K562 (cell line): ENCODE results near the gene GGA2. TPM values are rescaled to one million over a fixed set of nuclear protein-coding genes. Genes with fewer than 3 reads are reported as not detected.

Source experiments
- BACH1 ChIP-seq: fragments of 200-800 bp; sonication (Bioruptor generic); IDR thresholded peaks from 2 replicates; pipeline ENCODE4 v1.6.1; 2016; ENCODE audit warnings: missing genetic modification characterization, missing compliant biosample characterization
- CEBPZ ChIP-seq: fragments of 150-350 bp; IDR thresholded peaks from 2 replicates; pipeline ENCODE4 v1.6.1; 2014; ENCODE audit warnings: low read depth, mild to moderate bottlenecking, low read length, borderline replicate concordance
- ETV5 ChIP-seq: sonication (generic); formaldehyde crosslinking; IDR thresholded peaks from 2 replicates; pipeline ENCODE4 v1.4.0; 2020; ENCODE audit warnings: low read depth, mild to moderate bottlenecking, missing genetic modification reagents
- HNRNPH1 ChIP-seq: fragments of 200-400 bp; formaldehyde crosslinking; optimal IDR thresholded peaks from 2 replicates; pipeline ENCODE3; 2017; ENCODE audit warnings: low read depth, mild to moderate bottlenecking, low read length, moderate library complexity
- JUN ChIP-seq, 2 experiments: sonication (generic) in 1 of 2; formaldehyde crosslinking in 1 of 2; IDR thresholded peaks; 2 replicates each; pipeline versions ENCODE4 v1.6.1 to v1.8.0; 2012 to 2022; ENCODE audit warnings: borderline replicate concordance in 2 of 2, mild to moderate bottlenecking in 2 of 2, improper control_type of control experiment in 1 of 2, low read depth in 1 of 2, low read length in 1 of 2, missing genetic modification reagents in 1 of 2
- JUNB ChIP-seq: fragments of 450-650 bp; formaldehyde crosslinking; conservative IDR thresholded peaks from 2 replicates; pipeline ENCODE4 v1.4.0; 2020; ENCODE audit warnings: mild to moderate bottlenecking
- MEF2D ChIP-seq: conservative IDR thresholded peaks from 2 replicates; pipeline ENCODE4 v1.6.1; 2016; ENCODE audit warnings: low read depth, missing genetic modification characterization, missing compliant biosample characterization
- MLX ChIP-seq, 2 experiments: fragments of 450-650 bp in 1 of 2; sonication (generic) in 1 of 2; formaldehyde crosslinking; conservative IDR thresholded peaks; 2 replicates each; pipeline versions ENCODE4 v1.4.0 to v1.8.1; 2020 to 2022; ENCODE audit warnings: mild to moderate bottlenecking in 1 of 2, missing genetic modification reagents in 1 of 2
- NFYB ChIP-seq: IDR thresholded peaks from 2 replicates; pipeline ENCODE4 v1.6.1; 2011; ENCODE audit warnings: mild to moderate bottlenecking, moderate library complexity; ENCODE audit not compliant: insufficient read length; ENCODE audit errors: extremely low read depth
- SRSF9 ChIP-seq: fragments of 200-400 bp; formaldehyde crosslinking; IDR thresholded peaks from 2 replicates; pipeline ENCODE4 v1.6.1; 2017; ENCODE audit warnings: low read depth, low read length, borderline replicate concordance
- STAT5B ChIP-seq: fragments of 250-450 bp; sonication (Bioruptor Pico); IDR thresholded peaks from 2 replicates; pipeline ENCODE4 v1.8.0; 2021; ENCODE audit warnings: mild to moderate bottlenecking, inconsistent platforms
- TAL1 ChIP-seq: fragments of 450-650 bp; IDR thresholded peaks from 2 replicates; pipeline ENCODE4 v1.6.1; 2016; ENCODE audit warnings: mild to moderate bottlenecking
- TCF15 ChIP-seq: fragments of 250-450 bp; sonication (Bioruptor Pico); IDR thresholded peaks from 2 replicates; pipeline ENCODE4 v1.8.0; 2022; ENCODE audit warnings: moderate library complexity, mild to moderate bottlenecking, inconsistent platforms
- TGIF2 ChIP-seq: sonication (generic); formaldehyde crosslinking; IDR thresholded peaks from 2 replicates; pipeline ENCODE4 v1.8.1; 2022; ENCODE audit warnings: mild to moderate bottlenecking, missing genetic modification reagents, moderate library complexity
- XRCC3 ChIP-seq: fragments of 450-650 bp; IDR thresholded peaks from 2 replicates; pipeline ENCODE4 v1.6.1; 2017; ENCODE audit warnings: mild to moderate bottlenecking, moderate library complexity
- ZBTB17 ChIP-seq: fragments of 450-650 bp; formaldehyde crosslinking; IDR thresholded peaks from 2 replicates; pipeline ENCODE4 v1.4.0; 2020; ENCODE audit warnings: mild to moderate bottlenecking
- ZNF165 ChIP-seq: fragments of 250-450 bp; sonication (Bioruptor Pico); IDR thresholded peaks from 2 replicates; pipeline ENCODE4 v1.4.0; 2020; ENCODE audit warnings: borderline replicate concordance
- ZNF431 ChIP-seq: sonication (generic); formaldehyde crosslinking; IDR thresholded peaks from 2 replicates; pipeline ENCODE4 v1.8.0; 2022; ENCODE audit warnings: mild to moderate bottlenecking, missing genetic modification reagents
- ZNF444 ChIP-seq: fragments of 250-450 bp; sonication (Bioruptor Pico); IDR thresholded peaks from 2 replicates; pipeline ENCODE4 v1.4.0; 2020; ENCODE audit warnings: mild to moderate bottlenecking, moderate library complexity
- ZNF445 ChIP-seq: fragments of 250-450 bp; sonication (Bioruptor Pico); IDR thresholded peaks from 2 replicates; pipeline ENCODE4 v1.4.0; 2020; ENCODE audit warnings: low read depth, mild to moderate bottlenecking, moderate library complexity
- ZNF764 ChIP-seq: fragments of 250-450 bp; sonication (Bioruptor Pico); IDR thresholded peaks from 2 replicates; pipeline ENCODE4 v1.4.0; 2020; ENCODE audit warnings: low read depth, mild to moderate bottlenecking, moderate library complexity
- ZNF778 ChIP-seq: fragments of 450-650 bp; formaldehyde crosslinking; IDR thresholded peaks from 2 replicates; pipeline ENCODE4 v1.4.0; 2020; ENCODE audit warnings: mild to moderate bottlenecking, moderate library complexity
- polyA plus RNA-seq, 8 experiments: library from polyadenylated mRNA; depleted of rRNA in 4 of 8; stranded (reverse) in 5 of 8; unstranded in 3 of 8; fragments of >200 nt; fragmentation: Nextera tagmentation in 2 of 8; fragmentation: Illumina TruSeq in 1 of 8; extraction: Ambion mirVana in 2 of 8; extraction: Trizol in 1 of 8; gene quantifications; 2 replicates each; pipeline versions ENCODE4 v1.2.1 to v1.2.3, GENCODE V29; 2011 to 2014; ENCODE audit warnings: inconsistent platforms in 1 of 8, missing spikeins in 1 of 8
- total RNA-seq, 7 experiments: library from RNA; depleted of rRNA in 6 of 7; stranded (reverse); fragments of >200 nt in 6 of 7; fragmentation: Illumina TruSeq in 2 of 7; extraction: Trizol in 2 of 7; gene quantifications; 2 replicates each; pipeline versions ENCODE4 v1.2.1 to v1.2.3, GENCODE V29; 2011 to 2021; ENCODE audit warnings: low replicate concordance in 1 of 7

Gene GGA2
- total and polyA plus RNA-seq, 9 of the 15 experiments (the other 6 are each of a cell fraction or from before 2014, with no cell fraction given) = 11.9 to 133 (median 66.3) TPM

- TF ChIP-seq CEBPZ = no peak
- no peak for TF ChIP-seq MEF2D
- TF ChIP-seq NFYB = no peak
- TF ChIP-seq XRCC3 = no peak
- TF ChIP-seq ZNF431 (CRISPR knock-in tag) = 0 out of 2 replicates have a peak, but pooled peaks have one; percentile 80
- TF ChIP-seq ZBTB17 = no peak
- no peak for TF ChIP-seq STAT5B (CRISPR knock-in tag)
- TF ChIP-seq ZNF444 (CRISPR knock-in tag) = no peak
- no peak for TF ChIP-seq ZNF764
- no peak for TF ChIP-seq ZNF165
- TF ChIP-seq SRSF9 = no peak
- no peak for TF ChIP-seq HNRNPH1
- no peak for TF ChIP-seq JUNB
- TF ChIP-seq ETV5 = no peak
- TF ChIP-seq JUN (IDR thresholded peaks at IDR 0.05; ENCODE audit: borderline replicate concordance, low read depth, low read length) = no peak
- TF ChIP-seq JUN (CRISPR knock-in tag; IDR thresholded peaks at IDR 0.05; ENCODE audit: borderline replicate concordance) = 0 out of 2 replicates have a peak, but pooled peaks have one; percentile 51
- no peak for TF ChIP-seq ZNF445 (CRISPR knock-in tag)
- no peak for TF ChIP-seq ZNF778 (CRISPR knock-in tag)
- TF ChIP-seq TCF15 (CRISPR knock-in tag) = no peak
- TF ChIP-seq MLX (CRISPR knock-in tag; conservative IDR thresholded peaks at IDR 0.05) = 0 out of 4 replicates have a peak, but pooled peaks of 1 of the 2 experiments have one; percentile 82
- TF ChIP-seq TAL1 = no peak
- no peak for TF ChIP-seq BACH1 (tag)
- TF ChIP-seq TGIF2 (CRISPR knock-in tag) = peak; percentile 95
Measured at GRCh38 chr16:23510164-23510914, at the start of gene GGA2 (continued).
